ENCODE results near the gene LRMDA.
A peak's percentile ranks its signal among the peaks of the same experiment; 100 is the strongest.

The LRMDA gene

GRCh38 chr10:75952093-75952492 is 520.7 kb downstream of the LRMDA start:
- Histone ChIP-seq H3K27me3 (ENCODE audit: control insufficient read depth in 1 of 2, insufficient read depth in 1 of 2, low read length in 2 of 2) (peaks cover 0 to 5% of the 10 kb centered on the region in 2 experiments), H3K36me3 (ENCODE audit: control insufficient read depth in 1 of 2, insufficient read depth in 2 of 2, low read depth in 1 of 2, low read length in 2 of 2) (no peaks in the 10 kb centered on the region), H2BK15ac (ENCODE audit: low read depth, poor library complexity, severe bottlenecking) (no peak overlapping the region), H2BK5ac (ENCODE audit: low read depth, low read length, poor library complexity, severe bottlenecking) (no peak overlapping the region), H2BK120ac (ENCODE audit: low read depth, low read length) (no peak overlapping the region), H2BK12ac (ENCODE audit: low read length in 2 of 2) (no peak overlapping the region), H2AK5ac (ENCODE audit: low read length, severe bottlenecking) (no peak overlapping the region), H3K14ac (ENCODE audit: low read length in 2 of 2) (no peak overlapping the region), H3K9me3 (ENCODE audit: control insufficient read depth, low read length) (no peaks in the 10 kb centered on the region), H3K4me3 (ENCODE audit: insufficient read depth in 1 of 2, low read depth in 1 of 2, low read length in 2 of 2) (no peak overlapping the region), H2AFZ (ENCODE audit: low read depth, low read length) (no peak overlapping the region), H4K8ac (ENCODE audit: low read length) (no peak overlapping the region), H3K4me1 (ENCODE audit: control insufficient read depth, insufficient read depth, low read depth, low read length) (no peaks in the 10 kb centered on the region), H3K27ac (ENCODE audit: low read length, poor library complexity, severe bottlenecking) (no peak overlapping the region), H3K23ac (ENCODE audit: low read length in 2 of 2) (no peak overlapping the region), H3K4me2 (ENCODE audit: low read length, poor library complexity, severe bottlenecking) (no peak overlapping the region), H3K4ac (ENCODE audit: low read depth in 1 of 2, low read length in 2 of 2) (no peak overlapping the region), H3K9ac (ENCODE audit: low read length) (no peak overlapping the region), H3K18ac (ENCODE audit: low read depth in 1 of 2, low read length in 2 of 2) (no peak overlapping the region), H4K91ac (ENCODE audit: low read length) (no peak overlapping the region), H3K79me1 (replicated peaks; ENCODE audit: low read length, poor library complexity, severe bottlenecking) (no peaks in the 10 kb centered on the region)
- 96% methylated on average over 6 of the region's 7 CpGs for WGBS
- no peak for DNase-seq

GRCh38 chr10:75954486-75954885 is 523.1 kb downstream of the LRMDA start:
- Histone ChIP-seq H2BK15ac (ENCODE audit: low read depth, poor library complexity, severe bottlenecking) (no peak overlapping the region), H2BK5ac (ENCODE audit: low read depth, low read length, poor library complexity, severe bottlenecking) (no peak overlapping the region), H3K4me3 (ENCODE audit: insufficient read depth in 1 of 2, low read depth in 1 of 2, low read length in 2 of 2) (peak overlapping the region in 1 of 2 experiments; percentile 22), H3K27ac (ENCODE audit: low read length, poor library complexity, severe bottlenecking) (no peak overlapping the region), H3K18ac (ENCODE audit: low read depth in 1 of 2, low read length in 2 of 2) (no peak overlapping the region), H3K9me3 (ENCODE audit: control insufficient read depth, low read length) (no peaks in the 10 kb centered on the region), H3K23ac (ENCODE audit: low read length in 2 of 2) (no peak overlapping the region), H3K9ac (ENCODE audit: low read length) (no peak overlapping the region), H3K4ac (ENCODE audit: low read depth in 1 of 2, low read length in 2 of 2) (no peak overlapping the region), H4K91ac (ENCODE audit: low read length) (no peak overlapping the region), H3K14ac (ENCODE audit: low read length in 2 of 2) (no peak overlapping the region), H3K36me3 (ENCODE audit: control insufficient read depth in 1 of 2, insufficient read depth in 2 of 2, low read depth in 1 of 2, low read length in 2 of 2) (no peaks in the 10 kb centered on the region), H3K27me3 (ENCODE audit: control insufficient read depth in 1 of 2, insufficient read depth in 1 of 2, low read length in 2 of 2) (no peaks in the 10 kb centered on the region), H2BK12ac (ENCODE audit: low read length in 2 of 2) (no peak overlapping the region), H3K79me1 (replicated peaks; ENCODE audit: low read length, poor library complexity, severe bottlenecking) (no peaks in the 10 kb centered on the region), H4K8ac (ENCODE audit: low read length) (no peak overlapping the region), H2AFZ (ENCODE audit: low read depth, low read length) (no peak overlapping the region), H3K4me2 (ENCODE audit: low read length, poor library complexity, severe bottlenecking) (no peak overlapping the region), H2BK120ac (ENCODE audit: low read depth, low read length) (no peak overlapping the region), H3K4me1 (ENCODE audit: control insufficient read depth, insufficient read depth, low read depth, low read length) (peaks cover 3% of the 10 kb centered on the region), H2AK5ac (ENCODE audit: low read length, severe bottlenecking) (no peak overlapping the region)
- WGBS = 92% methylated on average over 3 of the region's 4 CpGs
- no peak for DNase-seq

- H2AFZ ChIP-seq (ENCODE audit: low read depth, low read length) = no peak overlapping the region
- H3K27ac ChIP-seq (ENCODE audit: low read length, poor library complexity, severe bottlenecking) = no peak overlapping the region
- H4K8ac ChIP-seq (ENCODE audit: low read length) = no peak overlapping the region
- H3K18ac ChIP-seq (ENCODE audit: low read depth in 1 of 2, low read length in 2 of 2) = no peak overlapping the region
- no peak overlapping the region for H3K9ac ChIP-seq (ENCODE audit: low read length)
- H2AK5ac ChIP-seq (ENCODE audit: low read length, severe bottlenecking) = no peak overlapping the region
- no peak overlapping the region for H2BK5ac ChIP-seq (ENCODE audit: low read depth, low read length, poor library complexity, severe bottlenecking)
- H3K9me3 ChIP-seq (ENCODE audit: control insufficient read depth, low read length) = no peaks in the 10 kb centered on the region
- no peaks in the 10 kb centered on the region for H3K79me1 ChIP-seq (replicated peaks; ENCODE audit: low read length, poor library complexity, severe bottlenecking)
- no peaks in the 10 kb centered on the region for H3K27me3 ChIP-seq (ENCODE audit: control insufficient read depth in 1 of 2, insufficient read depth in 1 of 2, low read length in 2 of 2)
- H3K4ac ChIP-seq (ENCODE audit: low read depth in 1 of 2, low read length in 2 of 2) = no peak overlapping the region
- peak; percentile 7 for DNase-seq
- H2BK12ac ChIP-seq (ENCODE audit: low read length in 2 of 2) = no peak overlapping the region
- peaks cover 3% of the 10 kb centered on the region for H3K4me1 ChIP-seq (ENCODE audit: control insufficient read depth, insufficient read depth, low read depth, low read length)
- no peak overlapping the region for H3K23ac ChIP-seq (ENCODE audit: low read length in 2 of 2)
- H3K36me3 ChIP-seq (ENCODE audit: control insufficient read depth in 1 of 2, insufficient read depth in 2 of 2, low read depth in 1 of 2, low read length in 2 of 2) = no peaks in the 10 kb centered on the region
- no peak overlapping the region for H4K91ac ChIP-seq (ENCODE audit: low read length)
- H3K4me2 ChIP-seq (ENCODE audit: low read length, poor library complexity, severe bottlenecking) = no peak overlapping the region
- WGBS = 91% methylated on average over 2 of the region's 2 CpGs
- H3K4me3 ChIP-seq (ENCODE audit: insufficient read depth in 1 of 2, low read depth in 1 of 2, low read length in 2 of 2) = no peak overlapping the region
- H2BK15ac ChIP-seq (ENCODE audit: low read depth, poor library complexity, severe bottlenecking) = no peak overlapping the region
- no peak overlapping the region for H2BK120ac ChIP-seq (ENCODE audit: low read depth, low read length)
- no peak overlapping the region for H3K14ac ChIP-seq (ENCODE audit: low read length in 2 of 2)
These were observed 524.6 kb downstream of the LRMDA start for GRCh38 chr10:75955973-75956502.

- no peak overlapping the region for H2BK12ac ChIP-seq (ENCODE audit: low read length in 2 of 2)
- H3K4ac ChIP-seq (ENCODE audit: low read depth in 1 of 2, low read length in 2 of 2) = no peak overlapping the region
- peaks cover 3% of the 10 kb centered on the region for H3K4me1 ChIP-seq (ENCODE audit: control insufficient read depth, insufficient read depth, low read depth, low read length)
- no peak overlapping the region for H2AFZ ChIP-seq (ENCODE audit: low read depth, low read length)
- no peak overlapping the region for H3K23ac ChIP-seq (ENCODE audit: low read length in 2 of 2)
- peak overlapping the region; percentile 27 for H4K8ac ChIP-seq (ENCODE audit: low read length)
- H3K14ac ChIP-seq (ENCODE audit: low read length in 2 of 2) = no peak overlapping the region
- WGBS = 94% methylated on average over 2 of the region's 2 CpGs
- no peak overlapping the region for H2BK15ac ChIP-seq (ENCODE audit: low read depth, poor library complexity, severe bottlenecking)
- H2AK5ac ChIP-seq (ENCODE audit: low read length, severe bottlenecking) = no peak overlapping the region
- no peak overlapping the region for H3K4me3 ChIP-seq (ENCODE audit: insufficient read depth in 1 of 2, low read depth in 1 of 2, low read length in 2 of 2)
- H4K91ac ChIP-seq (ENCODE audit: low read length) = peak overlapping the region; percentile 25
- DNase-seq = peak; percentile 48
- no peaks in the 10 kb centered on the region for H3K27me3 ChIP-seq (ENCODE audit: control insufficient read depth in 1 of 2, insufficient read depth in 1 of 2, low read length in 2 of 2)
- H3K79me1 ChIP-seq (replicated peaks; ENCODE audit: low read length, poor library complexity, severe bottlenecking) = no peaks in the 10 kb centered on the region
- H3K9ac ChIP-seq (ENCODE audit: low read length) = no peak overlapping the region
- H2BK120ac ChIP-seq (ENCODE audit: low read depth, low read length) = no peak overlapping the region
- no peak overlapping the region for H3K18ac ChIP-seq (ENCODE audit: low read depth in 1 of 2, low read length in 2 of 2)
- H3K9me3 ChIP-seq (ENCODE audit: control insufficient read depth, low read length) = no peaks in the 10 kb centered on the region
- no peak overlapping the region for H2BK5ac ChIP-seq (ENCODE audit: low read depth, low read length, poor library complexity, severe bottlenecking)
- no peak overlapping the region for H3K4me2 ChIP-seq (ENCODE audit: low read length, poor library complexity, severe bottlenecking)
- no peak overlapping the region for H3K27ac ChIP-seq (ENCODE audit: low read length, poor library complexity, severe bottlenecking)
- no peaks in the 10 kb centered on the region for H3K36me3 ChIP-seq (ENCODE audit: control insufficient read depth in 1 of 2, insufficient read depth in 2 of 2, low read depth in 1 of 2, low read length in 2 of 2)
These were observed 525.2 kb downstream of the LRMDA start for GRCh38 chr10:75956624-75957023.

All from mesenchymal stem cell (in vitro differentiated cells and primary cell).